Peyer's patch (tissue), 4 donors: ENCODE measurements around the gene SLC18A3.

ENCODE experiments used
- CTCF ChIP-seq, 6 experiments: fragments of 450-650 bp in 4 of 6; fragments of 200-600 bp in 2 of 6; sonication (generic) in 1 of 6; IDR thresholded peaks; one replicate each; pipeline ENCODE4 v1.5.1; 2017 to 2019; ENCODE audit warnings: antibody characterized with exemption in 6 of 6, mild to moderate bottlenecking in 3 of 6, moderate library complexity in 1 of 6
- POLR2A ChIP-seq, 2 donors: fragments of 450-650 bp; IDR thresholded peaks; one replicate each; pipeline ENCODE4 v1.5.1; 2017; ENCODE audit warnings: antibody characterized with exemption in 2 of 2, mild to moderate bottlenecking in 2 of 2, moderate library complexity in 2 of 2

GRCh38 chr10:49618821-49619220 is 8.7 kb downstream of the SLC18A3 start:
- TF ChIP-seq CTCF (IDR thresholded peaks at IDR 0.05) (no peak), POLR2A (IDR thresholded peaks at IDR 0.05) (no peak)
